ENCODE measurements around the gene TRA2B.
A peak's percentile ranks its signal among the peaks of the same experiment; 100 is the strongest.
"Not testable (repeated sequence)": the region's sequence is repeated elsewhere in the genome, so short reads cannot be mapped to it uniquely, and the experiment has no call there.

Gene TRA2B

GRCh38 chr3:185926445-185926844 is 11.4 kb downstream of the TRA2B start:
- DNase-seq: no peak

GRCh38 chr3:185925353-185925752 is 12.5 kb downstream of the TRA2B start:
- no peak for DNase-seq

DNA sequence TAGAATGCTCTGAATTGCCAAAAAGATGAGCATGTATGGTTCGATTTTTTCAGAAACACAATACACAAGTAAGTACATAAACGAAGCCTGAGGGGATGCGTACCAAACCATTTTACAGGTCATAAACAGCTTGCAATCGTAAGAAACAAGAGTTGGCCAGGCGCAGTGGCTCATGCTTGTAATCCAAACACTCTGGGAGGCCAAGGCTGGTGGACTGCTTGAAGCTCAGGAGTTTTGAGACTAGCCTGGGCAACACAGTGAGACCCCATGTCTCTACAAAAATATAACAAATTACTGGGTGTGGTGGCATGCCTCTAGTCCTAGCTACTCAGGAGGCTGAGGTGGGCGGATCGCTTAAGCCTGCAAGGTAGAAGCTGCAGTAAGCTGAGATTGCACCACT is 13.4 kb downstream of the TRA2B start:
- no peak for DNase-seq

DNA sequence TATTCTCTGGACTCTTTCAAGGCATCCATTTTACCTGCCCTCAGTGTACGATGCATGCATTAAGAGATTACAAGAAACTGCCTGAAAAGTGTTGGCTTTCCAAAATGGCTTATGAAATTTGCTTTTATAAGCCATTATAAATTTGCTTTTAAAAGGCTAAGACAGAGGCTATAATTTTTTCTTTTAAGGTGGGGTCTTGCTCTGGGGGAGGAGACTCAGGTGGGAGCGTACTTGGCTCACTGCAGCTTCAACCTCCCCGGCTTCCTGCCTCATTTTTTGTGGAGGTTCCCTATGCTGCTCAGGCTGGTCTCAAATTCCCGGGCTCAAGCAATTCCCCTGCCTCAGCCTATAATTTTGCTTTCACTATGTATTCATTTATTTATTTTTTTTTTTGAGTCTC is 17.6 kb downstream of the TRA2B start:
- DNase-seq: no peak

GRCh38 chr3:185916042-185916833 is 21.6 kb downstream of the TRA2B start:
- DNase-seq: no peak

DNA sequence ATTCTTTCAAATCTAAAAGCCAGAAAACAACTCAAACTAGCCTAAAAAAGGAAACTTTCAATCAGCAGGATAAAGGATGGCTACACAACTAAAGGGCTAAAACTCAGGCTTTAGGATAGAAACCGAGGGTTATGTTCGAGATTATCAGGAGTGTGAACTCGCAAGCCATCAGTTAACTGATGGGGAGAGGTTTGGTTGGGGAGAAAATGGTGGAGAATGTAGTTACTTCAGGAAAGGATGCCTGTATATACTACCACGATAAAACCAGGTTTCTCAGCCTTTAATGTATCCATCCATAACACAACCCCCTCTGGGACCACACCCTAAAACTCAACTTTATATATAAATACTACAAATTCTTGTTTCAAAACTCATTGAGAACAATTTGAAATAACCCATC is 22.2 kb downstream of the TRA2B start:
- DNase-seq: no peak

DNA sequence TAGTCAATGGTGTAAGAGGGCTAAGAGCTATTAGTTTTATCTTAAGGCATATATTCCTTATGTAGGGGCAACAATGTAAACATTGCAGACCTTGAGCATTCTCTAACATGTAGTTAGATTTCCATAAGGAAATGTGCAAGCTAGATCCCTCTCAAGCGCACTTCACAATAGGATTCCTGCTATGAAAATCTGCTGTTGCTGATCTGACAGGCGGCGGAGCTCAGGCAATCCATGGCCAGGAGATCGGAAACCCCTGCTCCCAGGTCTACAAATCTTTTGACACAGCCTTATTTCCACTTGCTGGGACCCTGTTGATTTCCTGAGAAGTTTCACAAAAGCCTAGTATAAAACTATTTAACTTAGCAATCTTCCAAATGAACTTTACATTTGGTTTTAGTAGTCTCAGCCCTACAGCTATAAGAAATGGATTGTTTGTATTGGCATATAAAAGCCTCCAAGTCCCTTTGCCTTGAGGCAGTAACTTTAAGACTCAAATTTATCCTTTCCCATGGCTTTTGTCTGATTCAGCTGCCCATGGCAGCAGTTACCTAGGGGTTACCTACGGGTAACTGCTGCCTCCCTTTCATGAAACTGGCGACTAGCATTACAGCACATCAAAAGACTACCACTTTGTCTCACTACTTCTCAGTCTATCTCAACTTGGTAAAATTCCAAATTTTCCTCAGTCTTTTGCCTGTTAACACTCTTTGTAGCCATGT is 22.7 kb downstream of the TRA2B start:
- DNase-seq: no peak

- DNase-seq: no peak
Observed at GRCh38 chr3:185912929-185913901, 24.6 kb downstream of the TRA2B start.

- DNase-seq: no peak
Observed at GRCh38 chr3:185912512-185912911, 25.3 kb downstream of the TRA2B start.

DNA sequence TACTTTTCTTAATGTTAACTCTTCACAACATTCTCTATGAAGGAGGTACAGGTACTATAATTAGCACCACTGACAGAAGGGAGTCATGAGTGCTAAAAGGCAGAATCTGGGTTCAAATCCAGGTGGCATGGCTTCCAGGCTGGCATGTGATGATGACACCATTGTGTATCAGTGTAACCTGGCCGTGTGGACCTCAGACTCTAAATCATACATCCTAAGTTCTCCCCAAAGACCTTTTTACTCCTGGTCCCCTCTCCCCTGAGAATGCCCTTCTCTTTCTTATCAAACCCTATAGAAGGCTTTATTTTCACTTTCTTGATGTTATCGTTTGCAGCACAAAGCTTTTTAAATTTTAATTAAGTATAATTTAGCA is 26.8 kb downstream of the TRA2B start:
- not testable (repeated sequence) for DNase-seq

GRCh38 chr3:185910322-185911075 is 27.3 kb downstream of the TRA2B start:
- not testable (repeated sequence) for DNase-seq

DNA sequence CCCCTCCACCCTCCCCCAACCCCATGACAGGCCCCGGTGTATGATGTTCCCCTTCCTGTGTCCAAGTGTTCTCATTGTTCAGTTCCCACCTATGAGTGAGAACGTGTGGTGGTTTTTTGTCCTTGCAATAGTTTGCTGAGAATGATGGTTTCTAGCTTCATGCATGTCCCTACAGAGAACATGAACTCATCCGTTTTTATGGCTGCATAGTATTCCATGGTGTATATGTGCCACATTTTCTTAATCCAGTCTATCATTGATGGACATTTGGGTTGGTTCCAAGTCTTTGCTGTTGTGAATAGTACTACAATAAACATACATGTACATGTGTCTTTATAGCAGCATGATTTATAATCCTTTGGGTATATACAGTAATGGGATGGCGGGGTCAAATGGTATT is 27.9 kb downstream of the TRA2B start:
- DNase-seq: not testable (repeated sequence)

GRCh38 chr3:185900228-185900627 is 37.6 kb downstream of the TRA2B start:
- no peak for DNase-seq

DNA sequence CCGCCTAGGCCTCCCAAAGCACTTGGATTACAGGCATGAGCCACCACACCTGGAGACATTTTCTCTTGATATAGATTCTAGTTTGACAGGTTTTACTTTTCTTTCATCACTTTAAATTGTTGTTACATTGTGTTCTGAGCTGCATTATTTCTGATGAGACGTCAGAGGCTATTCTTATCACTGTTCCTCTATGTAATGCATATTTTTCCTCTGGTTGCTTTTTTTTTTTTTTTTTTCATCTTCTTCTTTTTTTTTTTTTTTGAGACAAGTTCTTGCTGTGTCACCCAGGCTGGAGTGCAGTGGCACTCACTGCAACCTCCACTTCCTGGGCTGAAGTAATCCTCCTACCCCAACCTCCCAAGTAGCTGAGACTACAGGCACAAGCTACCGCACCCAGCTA is 41.2 kb downstream of the TRA2B start:
- no peak for DNase-seq

- DNase-seq: no peak
Observed at GRCh38 chr3:185887066-185887465, 50.7 kb downstream of the TRA2B start.

DNA sequence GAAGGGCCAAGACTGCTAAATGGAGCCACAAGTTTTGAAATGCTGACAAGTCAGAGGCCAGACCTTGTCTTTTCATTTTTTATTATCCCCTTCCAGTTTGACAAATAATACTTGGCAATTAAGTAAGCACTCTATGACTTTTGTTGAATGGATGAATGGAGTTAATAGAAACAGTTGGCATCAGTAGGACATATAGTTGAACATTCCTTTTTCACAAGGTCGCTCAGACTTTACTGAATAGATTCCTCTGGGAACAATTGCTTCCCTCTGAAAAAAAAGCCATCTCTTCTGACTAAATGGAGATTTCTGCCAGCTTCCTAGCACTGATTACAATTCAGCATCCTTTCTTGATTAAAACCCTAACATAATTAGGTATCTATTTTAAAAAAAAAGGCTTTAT is 53.2 kb downstream of the TRA2B start:
- no peak for DNase-seq

DNA sequence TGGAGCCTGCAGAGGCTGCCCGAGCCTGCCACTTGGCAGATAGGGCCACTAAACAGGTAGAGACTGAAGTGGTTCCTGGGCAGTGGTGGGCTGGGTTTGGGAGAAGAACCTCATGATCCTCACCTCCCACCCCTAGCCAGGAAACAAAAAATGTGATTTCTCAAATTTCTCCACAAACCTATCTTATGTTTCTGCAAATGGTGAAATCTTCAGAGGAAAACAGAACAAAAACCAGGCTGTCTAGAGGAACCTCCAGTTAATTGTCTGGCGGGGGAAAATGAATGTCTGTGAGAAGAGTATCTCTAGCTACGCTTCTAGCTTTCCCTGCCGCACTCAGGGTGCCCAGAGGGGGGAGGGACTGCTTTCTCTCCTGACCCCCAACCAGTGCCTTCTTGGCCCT is 55.9 kb downstream of the TRA2B start:
- DNase-seq: no peak

GRCh38 chr3:185880600-185880999 is 57.2 kb downstream of the TRA2B start:
- DNase-seq: no peak

DNA sequence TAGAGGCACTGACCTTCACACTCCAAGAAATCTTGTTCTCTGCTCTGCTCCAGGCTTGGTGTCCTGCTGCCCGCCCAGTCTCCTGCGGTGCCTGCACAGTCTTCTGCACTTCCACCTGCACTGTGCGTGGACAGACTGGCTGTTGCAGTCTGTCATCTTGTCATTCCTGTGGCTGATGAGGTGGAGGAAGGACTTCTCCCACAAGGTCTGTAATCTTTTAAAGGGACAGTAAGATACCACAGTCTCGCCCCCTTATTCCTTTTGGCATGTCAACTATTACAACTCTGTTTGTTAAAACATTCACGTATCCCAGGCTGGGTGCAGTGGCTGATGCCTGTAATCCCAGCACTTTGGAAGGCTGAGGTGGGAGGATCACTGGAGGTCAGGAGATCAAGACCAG is 58.9 kb downstream of the TRA2B start:
- no peak for DNase-seq

DNA sequence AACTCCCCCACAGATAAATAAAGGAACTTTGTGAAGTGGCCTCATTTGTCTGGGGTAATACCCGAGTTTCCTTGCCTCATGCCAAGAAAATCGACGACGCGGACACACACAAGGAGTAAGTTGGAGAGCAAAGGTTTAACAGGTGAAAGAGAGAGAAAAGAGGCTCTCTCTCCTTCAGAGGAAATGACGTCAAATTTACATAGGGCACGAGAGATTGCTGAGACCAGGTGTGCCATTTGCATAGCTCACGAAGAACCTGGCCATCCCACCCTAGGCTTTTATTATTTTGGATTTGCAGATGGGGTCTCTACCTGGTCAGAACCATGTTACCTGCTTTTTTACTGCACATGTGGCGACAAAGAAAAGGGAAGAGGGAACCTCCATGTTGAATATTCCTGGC is 63.7 kb downstream of the TRA2B start:
- peak; percentile 81 for DNase-seq

GRCh38 chr3:185867650-185868049 is 70.2 kb downstream of the TRA2B start:
- DNase-seq: no peak

- DNase-seq: no peak
Observed at GRCh38 chr3:185866995-185867394, 70.8 kb downstream of the TRA2B start.

GRCh38 chr3:185866555-185866954 is 71.3 kb downstream of the TRA2B start:
- DNase-seq: no peak
